HG03060 (cell line): Measurements from ENCODE around the gene ANKS6.

Experiments
- ATAC-seq: cut with Tn5 transposase; IDR thresholded peaks from one replicate; pipeline ENCODE4 v1.9.1; 2021; ENCODE audit warnings: low read depth, moderate number of reproducible peaks; ENCODE audit not compliant: unreplicated experiment

ANKS6 gene

DNA sequence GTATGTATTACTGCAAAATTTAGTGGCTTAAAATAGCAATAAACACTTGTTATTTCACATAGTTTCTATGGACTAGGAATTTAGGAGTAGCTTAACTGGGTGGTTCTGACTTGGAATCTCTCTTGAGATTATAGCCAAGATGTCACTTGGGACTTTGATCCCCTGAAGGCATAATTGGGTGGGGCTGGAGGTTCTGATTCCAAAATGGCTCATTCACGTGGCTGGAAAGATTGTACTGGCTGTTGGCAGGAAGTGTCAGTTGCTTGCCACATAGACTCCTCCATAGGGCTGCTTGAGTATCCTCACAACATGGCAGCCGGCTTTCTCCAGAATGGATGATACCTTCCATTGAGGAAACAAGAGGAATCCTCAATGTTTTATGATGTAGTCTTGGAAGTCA is 22.4 kb upstream of the ANKS6 start:
- ATAC-seq, result no peak

- ATAC-seq, result no peak
These were observed 19.1 kb upstream of the ANKS6 start for GRCh38 chr9:98815391-98815951.

DNA sequence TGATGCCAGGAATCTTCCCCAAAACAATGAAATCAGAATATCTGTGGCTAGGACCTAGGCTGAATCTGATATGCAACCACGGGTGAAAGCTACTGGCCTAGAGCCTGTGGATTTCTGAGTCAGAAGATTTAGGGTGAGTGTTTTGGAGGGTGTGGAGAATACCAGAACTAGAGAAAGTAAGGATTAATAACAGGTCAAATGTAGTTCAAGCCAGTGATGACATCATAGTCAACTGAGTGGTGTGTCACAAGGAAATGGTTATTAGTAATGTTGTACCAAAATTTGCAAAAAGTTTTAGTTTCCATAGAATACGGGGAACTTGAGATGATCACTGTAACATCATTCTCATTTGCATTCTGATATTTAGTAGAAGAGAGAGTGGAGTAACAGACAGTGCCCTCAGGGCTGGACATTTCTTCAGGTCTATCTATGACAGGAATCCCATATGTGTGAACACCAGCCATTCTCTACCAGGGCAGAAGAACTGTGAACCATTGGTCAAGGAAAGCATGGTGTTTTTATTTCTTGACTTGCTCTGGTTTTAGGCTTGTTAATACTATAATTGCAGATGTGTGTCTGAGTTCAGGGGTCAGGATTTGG is 14.8 kb upstream of the ANKS6 start:
- ATAC-seq, result no peak

DNA sequence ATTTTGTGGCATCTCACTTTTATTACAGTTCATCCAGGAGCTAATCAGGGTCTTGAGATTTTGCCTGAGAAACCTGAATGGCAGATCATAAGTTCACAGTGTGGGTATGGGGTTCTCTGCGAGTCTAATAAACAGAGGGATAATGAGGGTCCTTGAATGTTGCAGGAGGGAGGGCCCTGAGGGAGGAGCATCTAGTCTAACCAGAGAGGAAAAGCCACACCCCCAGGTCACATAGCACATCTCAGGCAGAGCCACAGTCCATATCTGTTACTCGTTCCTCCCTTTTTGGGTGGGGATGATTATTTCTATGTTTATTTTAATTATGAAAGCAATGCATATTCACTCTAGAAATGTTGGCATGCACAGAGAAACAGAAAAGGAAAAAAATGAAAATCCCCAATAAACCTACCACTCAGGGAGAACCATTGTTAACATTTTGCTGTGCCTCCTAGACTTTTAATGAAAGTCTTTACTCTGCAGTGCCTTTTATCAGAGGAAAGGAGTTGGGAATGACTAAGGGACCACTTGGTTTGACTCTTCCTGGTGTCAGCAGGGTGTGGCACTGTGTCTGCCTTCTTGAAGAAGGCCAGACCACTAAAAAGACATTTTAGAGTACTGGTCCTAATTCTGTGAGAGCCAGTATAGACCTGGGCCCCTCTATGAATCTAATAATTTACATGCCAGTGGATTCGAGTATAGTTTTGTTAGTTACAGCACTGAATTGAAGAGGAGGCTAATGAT is 13.9 kb upstream of the ANKS6 start:
- ATAC-seq, result no peak

DNA sequence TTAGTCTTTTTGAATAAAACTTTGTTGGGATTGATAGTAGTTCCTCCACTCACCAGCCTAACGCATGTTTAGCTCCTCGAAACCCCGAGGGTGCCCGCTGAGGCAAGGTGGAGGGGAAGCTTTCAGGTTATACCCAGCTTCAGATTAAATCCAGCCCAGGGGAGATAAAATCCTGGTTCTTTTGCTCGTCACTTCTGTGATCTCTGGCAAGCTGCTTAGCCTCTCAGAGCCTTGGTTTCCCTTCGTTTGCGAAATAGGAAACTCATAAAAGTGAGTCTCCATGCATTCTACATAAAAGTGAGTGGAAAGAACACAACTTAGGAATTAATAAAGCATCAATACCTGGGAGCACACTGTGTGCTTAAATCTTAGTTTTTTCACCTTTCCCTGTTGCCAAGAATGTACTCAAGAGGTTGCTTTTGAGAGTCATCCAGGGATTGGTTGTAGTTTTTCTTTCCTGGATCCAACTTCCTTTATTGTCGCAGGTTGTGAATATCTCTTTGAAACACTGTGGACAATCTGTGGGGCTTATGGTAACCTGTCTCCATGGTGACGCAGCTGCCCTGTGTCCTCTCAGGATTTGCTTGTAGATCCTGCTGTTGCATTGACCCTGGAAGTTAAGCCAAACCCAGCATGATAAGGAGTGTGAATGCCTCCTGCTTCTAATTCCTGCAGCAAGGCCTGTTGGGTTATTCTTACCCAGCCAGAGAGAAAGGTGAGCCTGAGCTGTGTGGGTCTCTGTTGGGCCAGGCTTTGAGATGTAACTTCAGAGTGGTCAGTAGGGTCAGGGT is 13.2 kb upstream of the ANKS6 start:
- ATAC-seq, result no peak

- no peak for ATAC-seq
These were observed 12.5 kb upstream of the ANKS6 start for GRCh38 chr9:98808875-98809274.

DNA sequence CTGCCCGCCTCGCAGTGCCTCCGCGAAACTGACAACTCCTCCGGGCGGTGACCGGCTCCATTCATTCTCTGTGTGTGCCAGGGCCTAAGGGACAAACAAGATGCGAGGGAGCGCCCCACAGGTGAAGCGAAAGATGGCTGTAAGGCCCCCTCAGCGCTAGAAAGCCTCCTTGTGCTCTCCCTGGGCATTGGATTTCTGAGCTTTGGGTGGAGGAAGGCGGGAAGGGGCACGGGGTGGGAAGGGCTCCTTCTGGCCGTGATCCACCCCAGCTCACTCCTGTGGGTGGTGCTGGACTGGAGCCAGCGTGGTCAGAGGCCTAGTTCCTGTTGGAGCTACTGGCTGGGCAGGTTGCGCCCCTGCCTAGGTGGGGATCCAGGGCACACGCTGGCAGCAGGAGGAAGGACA is 12.1 kb upstream of the ANKS6 start:
- ATAC-seq, result no peak

GRCh38 chr9:98807814-98808195 is 11.4 kb upstream of the ANKS6 start:
- ATAC-seq, result no peak

- ATAC-seq, result no peak
These were observed 10.9 kb upstream of the ANKS6 start, which contains the start of gene GALNT12 for GRCh38 chr9:98807070-98807813. Gene GALNT12, plus strand, starts transcription at chr9:98807670. Its CDS starts 29 bp downstream, at chr9:98807699.

GRCh38 chr9:98806394-98807035 is 10.2 kb upstream of the ANKS6 start:
- no peak for ATAC-seq

GRCh38 chr9:98805506-98806272 is 9.3 kb upstream of the ANKS6 start:
- no peak for ATAC-seq

DNA sequence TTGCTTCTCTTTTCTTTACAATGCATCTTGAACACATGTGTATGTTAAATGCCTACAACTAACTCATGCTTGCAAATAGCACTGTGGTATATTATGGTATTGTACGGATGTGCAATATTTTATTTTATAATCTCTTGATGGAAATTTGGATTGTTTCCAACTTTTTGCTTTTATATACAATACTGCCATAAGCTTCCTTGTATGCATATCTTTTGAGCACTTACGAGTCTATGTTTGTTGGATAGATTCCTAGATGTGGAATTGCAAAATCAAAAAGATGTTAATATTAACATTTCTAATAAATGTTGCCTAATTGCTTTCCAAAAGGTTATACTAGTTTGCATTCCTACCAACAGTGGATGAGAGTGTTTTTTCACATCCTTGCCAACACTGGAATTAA is 7.7 kb upstream of the ANKS6 start:
- no peak for ATAC-seq

DNA sequence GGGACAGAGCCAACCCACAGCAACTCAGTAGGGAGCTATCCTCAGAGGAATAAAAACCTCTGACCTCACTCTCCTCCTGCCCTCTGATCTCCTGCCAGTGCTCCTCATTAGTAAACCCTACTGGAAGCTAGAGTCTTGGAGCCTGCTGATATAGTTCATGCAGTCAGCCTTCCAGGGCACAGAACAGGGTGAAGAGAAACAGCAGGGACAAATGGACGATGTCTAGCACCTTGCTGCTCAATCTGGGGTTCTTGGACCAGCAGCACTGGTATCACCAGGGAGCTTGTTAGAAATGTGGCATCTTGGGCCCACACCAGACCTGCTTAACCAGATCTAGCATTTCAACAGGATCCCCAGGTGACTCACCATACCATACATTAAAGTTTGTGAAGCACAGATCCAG is 5.6 kb upstream of the ANKS6 start:
- no peak for ATAC-seq

DNA sequence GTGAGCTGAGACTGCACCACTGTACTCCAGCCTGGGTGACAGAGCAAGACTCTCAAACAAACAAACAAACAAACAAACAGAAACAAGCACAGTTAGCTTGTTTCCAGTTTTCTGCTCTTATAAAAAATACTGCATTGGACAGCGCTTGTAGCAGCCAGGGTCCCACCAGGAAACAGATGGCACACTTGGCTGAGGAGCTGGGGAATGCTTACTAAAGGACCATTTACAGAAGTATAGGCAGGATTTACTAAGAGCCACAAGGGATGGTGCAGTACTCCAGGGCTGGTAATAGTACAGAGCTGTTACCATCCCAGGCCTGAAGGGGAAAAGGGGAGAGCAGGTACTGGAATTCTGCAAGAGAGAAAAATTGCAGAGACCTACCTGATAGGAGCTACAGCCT is 5.2 kb upstream of the ANKS6 start:
- ATAC-seq, result no peak

GRCh38 chr9:98798254-98798653 is 1.9 kb upstream of the ANKS6 start:
- ATAC-seq, result no peak

DNA sequence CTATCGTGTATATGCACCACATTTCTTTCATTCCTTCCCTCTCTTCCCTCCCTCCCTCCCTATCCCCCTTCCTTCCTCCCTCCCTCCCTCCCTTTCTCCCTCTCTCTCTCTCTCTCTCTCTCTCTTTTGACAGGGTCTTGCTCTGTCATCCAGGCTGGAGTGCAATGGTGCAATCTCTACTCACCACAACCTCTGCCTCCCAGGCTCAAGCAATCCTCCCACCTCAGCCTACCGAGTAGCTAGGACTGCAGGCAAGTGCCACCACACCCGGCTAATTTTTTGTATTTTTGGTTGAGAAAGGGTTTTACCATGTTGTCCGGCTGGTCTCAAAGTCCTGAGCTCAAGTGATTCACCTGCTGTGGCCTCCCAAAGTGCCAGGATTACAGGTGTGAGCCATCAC is 1.1 kb upstream of the ANKS6 start:
- no peak for ATAC-seq

- ATAC-seq, result peak; percentile 6
These were observed 388 bp downstream of the ANKS6 start for GRCh38 chr9:98795970-98796363.

GRCh38 chr9:98795295-98795955 is 930 bp downstream of the ANKS6 start:
- ATAC-seq, result no peak

- no peak for ATAC-seq
These were observed 1.6 kb downstream of the ANKS6 start for GRCh38 chr9:98794802-98795201.
